ENCODE data around the gene UBE2V1. TPM values are rescaled to one million over a fixed set of nuclear protein-coding genes. Genes with fewer than 3 reads are reported as not detected.

UBE2V1 gene
- total and polyA plus RNA-seq, 2 of the 13 experiments (the other 11 are each of a cell fraction or from before 2014, with no cell fraction given) = 81.3 to 132 TPM

- TF ChIP-seq JUNB (CRISPR knock-in tag; IDR thresholded peaks at IDR 0.05; ENCODE audit: borderline replicate concordance) (no peak), ZNF710 (CRISPR knock-in tag; IDR thresholded peaks at IDR 0.05; ENCODE audit: borderline replicate concordance) (no peak; the same call in 1 of the 2 replicates), NFRKB (IDR thresholded peaks at IDR 0.05) (no peak), ZFP36L1 (CRISPR knock-in tag; IDR thresholded peaks at IDR 0.05) (peak; percentile 74; the same call in 1 of the 2 replicates), BCLAF1 (IDR thresholded peaks at IDR 0.05) (no peak), SETDB1 (CRISPR knock-in tag; IDR thresholded peaks at IDR 0.05; ENCODE audit: borderline replicate concordance) (no peak), HNRNPH1 (optimal IDR thresholded peaks at IDR 0.05; ENCODE audit: low read depth, low read length) (no peak), ZBTB2 (CRISPR knock-in tag; IDR thresholded peaks at IDR 0.05; ENCODE audit: low read depth) (no peak), TRIM22 (IDR thresholded peaks at IDR 0.05) (no peak), EEA1 (CRISPR knock-in tag; IDR thresholded peaks at IDR 0.05; ENCODE audit: borderline replicate concordance) (no peak), TRIM24 (CRISPR knock-in tag; IDR thresholded peaks at IDR 0.05) (no peak), ZNF646 (CRISPR knock-in tag; IDR thresholded peaks at IDR 0.05) (no peak), RAD51 (IDR thresholded peaks at IDR 0.05; ENCODE audit: borderline replicate concordance) (no peak), SMARCC2 (IDR thresholded peaks at IDR 0.05) (no peak)
These were observed 2.8 kb upstream of the UBE2V1 start (continued) for GRCh38 chr20:50115591-50116367.
